Measurements from ENCODE around the gene TSSK2. TPM values are rescaled to one million over a fixed set of nuclear protein-coding genes. Genes with fewer than 3 reads are reported as not detected.

The TSSK2 gene
- total and polyA plus RNA-seq, 5 experiments from 2014 or later = not detected

DNA sequence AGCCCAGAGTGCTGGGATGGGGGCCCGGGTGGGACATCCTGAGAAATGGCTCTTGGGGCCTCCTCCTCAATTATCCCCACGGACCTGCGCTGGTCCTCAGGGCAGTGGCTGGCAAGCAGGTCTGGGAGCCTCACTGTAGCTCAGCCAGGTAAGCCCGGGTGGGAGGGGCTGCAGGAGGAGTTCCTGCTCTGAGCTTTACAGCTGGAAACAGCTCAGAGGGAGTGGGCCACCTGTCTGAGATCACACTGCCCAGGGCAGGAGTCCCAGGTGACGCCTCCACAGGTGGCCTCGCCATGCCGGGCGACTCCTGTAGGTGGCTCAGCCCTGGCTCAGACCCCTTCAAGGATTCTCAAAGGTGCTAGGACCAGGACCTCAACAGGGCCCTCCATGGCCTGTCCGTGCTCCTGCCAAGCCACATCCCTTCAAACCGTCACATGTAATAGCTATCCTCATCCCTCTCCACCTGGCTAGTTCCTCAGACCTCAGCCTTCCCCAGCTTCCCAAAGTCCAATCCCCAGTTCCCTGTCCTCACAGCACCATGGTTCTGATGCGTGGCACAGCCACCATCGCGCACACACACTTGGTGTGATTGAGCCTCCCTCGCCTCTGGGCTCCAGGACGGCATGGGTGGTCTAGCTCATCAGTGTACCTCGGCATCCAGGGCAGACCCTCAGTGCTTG lies 3.6 kb upstream of the TSSK2 start:
- no peak overlapping the region for H3K4me3 Mint-ChIP-seq
- POLR2A ChIA-PET = interaction anchor here (0.6 kb wide), 1 partner anchor 31 kb away, joined by 5 read pairs; no protein-coding TSS in a partner anchor

DNA sequence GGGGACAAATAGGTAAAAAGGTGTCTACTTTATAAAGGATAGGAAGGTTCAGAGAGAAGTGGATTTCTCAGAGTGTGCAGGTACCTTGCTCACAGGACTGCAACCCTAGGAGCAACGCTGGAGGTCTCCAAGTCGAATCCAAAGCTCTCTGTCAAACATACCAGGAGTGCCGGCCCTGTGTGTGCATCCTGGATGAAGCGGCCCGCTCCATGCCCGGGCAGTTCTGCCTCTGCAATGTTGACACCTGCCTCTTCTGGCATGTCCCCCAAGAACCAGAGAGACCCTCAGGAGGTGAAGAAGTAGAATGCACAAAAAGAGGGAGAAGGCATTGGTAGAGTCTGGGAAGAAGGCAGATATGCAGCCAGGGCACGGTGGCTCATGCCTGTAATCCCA lies 3.1 kb upstream of the TSSK2 start:
- Mint-ChIP-seq H3K4me1 (peaks cover 2 to 10% (median 5%) of the 10 kb centered on the region in 4 donors), H3K36me3 (peaks cover 0 to 10% (median 0%) of the 10 kb centered on the region in 3 donors), H3K27me3 (no peaks in the 10 kb centered on the region), H3K9me3 (no peaks in the 10 kb centered on the region), H3K4me3 (no peak overlapping the region), H3K27ac (peak overlapping the region in 1 of 10 donors; percentile 2)
- POLR2A ChIA-PET = interaction anchor here (0.6 kb wide), 1 partner anchor 30 kb away, joined by 5 read pairs; no protein-coding TSS in a partner anchor
- no peak for DNase-seq
- ATAC-seq = no peak

More for the DNA sequence above, 3.6 kb upstream of the TSSK2 start:
- Mint-ChIP-seq H3K36me3 (peaks cover 0 to 5% (median 0%) of the 10 kb centered on the region in 3 donors), H3K27me3 (no peaks in the 10 kb centered on the region), H3K27ac (peak overlapping the region in 1 of 10 donors; percentile 2), H3K9me3 (no peaks in the 10 kb centered on the region), H3K4me1 (peaks cover 7 to 13% (median 9%) of the 10 kb centered on the region in 4 donors)
- no peak for DNase-seq
- no peak for ATAC-seq

DNA sequence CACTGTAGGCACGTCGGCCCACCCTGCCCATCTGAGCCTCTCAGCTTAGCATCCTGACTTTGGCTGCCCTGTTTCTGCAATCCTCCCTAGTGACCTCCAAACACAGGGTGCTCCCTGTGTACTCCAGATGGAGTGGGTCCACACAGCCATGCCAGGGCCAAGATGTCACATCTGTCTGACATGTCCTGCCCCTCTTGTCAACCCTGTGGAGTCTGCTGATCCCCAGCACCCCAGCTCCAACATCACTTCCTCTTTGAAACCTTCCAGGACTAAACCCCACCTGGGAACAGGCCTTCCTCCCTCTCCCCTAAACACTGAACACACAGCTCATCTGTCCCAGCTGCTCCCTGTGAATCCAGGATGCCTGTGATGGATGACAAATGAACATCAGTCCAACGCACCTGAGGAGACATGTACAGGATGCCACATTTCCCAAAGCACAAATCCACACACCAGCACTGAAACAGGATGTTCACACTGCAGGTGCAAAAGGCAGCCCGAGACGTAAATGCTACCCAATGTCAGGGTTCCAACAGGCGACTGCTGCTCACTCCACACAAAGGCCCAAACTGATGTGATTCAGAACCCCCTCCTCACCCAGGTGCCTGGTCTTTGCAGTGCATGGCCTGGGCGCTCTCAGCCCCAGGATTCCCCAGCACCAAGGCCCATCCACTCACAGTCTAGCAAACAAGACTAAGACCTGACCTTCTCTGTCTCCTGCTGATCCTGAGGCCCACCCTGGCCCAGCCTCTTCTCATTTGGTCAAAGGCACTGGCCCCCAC lies 2.0 kb upstream of the TSSK2 start:
- POLR2A ChIA-PET = no interaction called here
- Mint-ChIP-seq H3K27me3 (no peaks in the 10 kb centered on the region), H3K9me3 (no peaks in the 10 kb centered on the region), H3K36me3 (peaks cover 0 to 21% (median 0%) of the 10 kb centered on the region in 3 donors), H3K27ac (peak overlapping the region in 4 of 10 donors; percentile 4 to 61 (median 17)), H3K4me3 (no peak overlapping the region), H3K4me1 (peaks cover 0 to 7% (median 0%) of the 10 kb centered on the region in 4 donors)
- ATAC-seq (no peak), DNase-seq (no peak)

DNA sequence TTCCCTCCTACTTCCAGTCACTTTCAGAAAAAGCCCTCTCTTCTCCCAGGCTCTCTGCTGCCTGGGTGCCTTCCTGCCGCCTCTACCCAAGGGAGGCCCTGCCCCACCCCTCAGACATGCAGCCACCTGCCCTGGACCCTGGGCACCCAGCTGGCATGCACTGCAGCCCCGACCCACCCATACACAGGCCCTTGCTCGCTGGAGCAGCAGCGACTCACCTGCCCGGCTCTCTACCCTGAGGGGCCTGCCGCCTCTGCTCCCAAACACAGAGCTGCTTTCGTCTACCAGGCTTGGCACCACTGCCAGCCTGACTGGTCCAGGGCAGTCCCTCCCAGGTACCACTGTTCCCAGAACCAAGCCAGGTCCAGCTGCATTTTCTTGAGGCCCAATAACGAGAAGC lies 1.2 kb upstream of the TSSK2 start:
- Mint-ChIP-seq H3K36me3 (peaks cover 0 to 28% (median 0%) of the 10 kb centered on the region in 3 donors), H3K27me3 (no peaks in the 10 kb centered on the region), H3K9me3 (no peaks in the 10 kb centered on the region), H3K4me1 (peaks cover 0 to 7% (median 0%) of the 10 kb centered on the region in 4 donors), H3K27ac (peak overlapping the region in 4 of 10 donors; percentile 21 to 61 (median 40)), H3K4me3 (no peak overlapping the region)
- no peak for DNase-seq
- no peak for ATAC-seq
- POLR2A ChIA-PET = interaction anchor here (0.7 kb wide), 1 partner anchor 14 kb away, joined by 3 read pairs; no protein-coding TSS in a partner anchor

DNA sequence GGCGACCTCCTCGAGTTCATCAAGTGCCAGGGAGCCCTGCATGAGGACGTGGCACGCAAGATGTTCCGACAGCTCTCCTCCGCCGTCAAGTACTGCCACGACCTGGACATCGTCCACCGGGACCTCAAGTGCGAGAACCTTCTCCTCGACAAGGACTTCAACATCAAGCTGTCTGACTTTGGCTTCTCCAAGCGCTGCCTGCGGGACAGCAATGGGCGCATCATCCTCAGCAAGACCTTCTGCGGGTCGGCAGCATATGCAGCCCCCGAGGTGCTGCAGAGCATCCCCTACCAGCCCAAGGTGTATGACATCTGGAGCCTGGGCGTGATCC lies 542 bp downstream of the TSSK2 start:
- no peaks in the 10 kb centered on the region for H3K9me3 Mint-ChIP-seq
- H3K36me3 Mint-ChIP-seq = peaks cover 0 to 42% (median 3%) of the 10 kb centered on the region in 3 donors
- no peak overlapping the region for H3K4me3 Mint-ChIP-seq
- ATAC-seq = no peak
- POLR2A ChIA-PET = no interaction called here
- no peak for DNase-seq
- H3K27ac Mint-ChIP-seq = no peak overlapping the region
- H3K27me3 Mint-ChIP-seq = no peaks in the 10 kb centered on the region
- H3K4me1 Mint-ChIP-seq = peaks cover 0 to 11% (median 2%) of the 10 kb centered on the region in 4 donors

DNA sequence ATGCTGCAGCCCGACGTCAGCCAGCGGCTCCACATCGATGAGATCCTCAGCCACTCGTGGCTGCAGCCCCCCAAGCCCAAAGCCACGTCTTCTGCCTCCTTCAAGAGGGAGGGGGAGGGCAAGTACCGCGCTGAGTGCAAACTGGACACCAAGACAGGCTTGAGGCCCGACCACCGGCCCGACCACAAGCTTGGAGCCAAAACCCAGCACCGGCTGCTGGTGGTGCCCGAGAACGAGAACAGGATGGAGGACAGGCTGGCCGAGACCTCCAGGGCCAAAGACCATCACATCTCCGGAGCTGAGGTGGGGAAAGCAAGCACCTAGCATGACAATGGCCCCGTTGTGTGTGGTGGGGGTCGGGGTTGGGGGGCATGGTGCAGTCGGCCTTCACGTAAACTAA lies 1.0 kb downstream of the TSSK2 start:
- peaks cover 0 to 47% (median 3%) of the 10 kb centered on the region in 3 donors for H3K36me3 Mint-ChIP-seq
- no peak for ATAC-seq
- DNase-seq = no peak
- POLR2A ChIA-PET = no interaction called here
- no peaks in the 10 kb centered on the region for H3K9me3 Mint-ChIP-seq
- H3K4me3 Mint-ChIP-seq = no peak overlapping the region
- peak overlapping the region in 1 of 10 donors; percentile 43 for H3K27ac Mint-ChIP-seq
- H3K27me3 Mint-ChIP-seq = no peaks in the 10 kb centered on the region
- H3K4me1 Mint-ChIP-seq = peaks cover 0 to 11% (median 2%) of the 10 kb centered on the region in 4 donors

DNA sequence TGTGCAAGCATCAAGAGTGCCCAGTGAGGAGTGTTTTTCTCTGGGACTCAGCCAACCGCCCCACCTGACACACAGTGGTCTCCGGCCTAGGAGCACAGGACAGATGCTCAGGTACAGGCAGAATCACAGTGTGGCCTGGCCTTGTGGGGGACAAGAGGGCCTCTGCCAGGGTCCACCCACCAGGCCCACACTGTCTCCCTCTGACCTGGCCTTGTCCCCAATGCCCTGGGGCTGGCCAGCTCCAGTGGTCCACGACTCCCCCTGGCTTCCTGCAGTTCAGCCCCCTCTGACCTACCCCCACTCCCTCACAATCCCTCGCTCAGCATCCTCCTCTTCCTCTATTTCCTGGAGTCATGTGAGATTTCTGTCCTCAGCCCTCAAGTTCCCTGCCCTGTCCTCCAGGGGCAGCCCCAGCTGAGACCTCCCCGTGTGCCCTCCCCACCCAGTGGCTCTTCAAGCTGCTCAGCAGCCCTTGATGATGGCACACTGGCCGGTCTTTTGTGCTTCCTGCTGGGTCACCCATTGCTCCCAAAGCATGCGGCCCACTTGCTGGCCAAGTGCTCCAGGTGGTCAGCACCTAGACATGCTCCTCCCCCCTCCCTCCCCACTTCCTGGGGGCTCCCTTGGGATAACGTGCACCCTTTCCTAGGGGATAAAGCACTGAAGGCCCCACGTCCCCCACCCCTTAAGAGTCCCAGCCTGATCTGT lies 1.7 kb downstream of the TSSK2 start:
- DNase-seq = no peak
- POLR2A ChIA-PET = interaction anchor here (0.5 to 1.1 kb wide), 2 partner anchors 11 to 1914 kb away, joined by 3 to 4 read pairs; partner anchors contain the start of genes ADA2 and DGCR2
- Mint-ChIP-seq H3K27ac (peak overlapping the region in 2 of 10 donors; percentile 60 to 73), H3K4me3 (no peak overlapping the region), H3K4me1 (peaks cover 0 to 9% (median 3%) of the 10 kb centered on the region in 4 donors), H3K36me3 (peaks cover 0 to 50% (median 4%) of the 10 kb centered on the region in 3 donors), H3K9me3 (no peaks in the 10 kb centered on the region), H3K27me3 (no peaks in the 10 kb centered on the region)
- ATAC-seq = peak; percentile 19 to 23

DNA sequence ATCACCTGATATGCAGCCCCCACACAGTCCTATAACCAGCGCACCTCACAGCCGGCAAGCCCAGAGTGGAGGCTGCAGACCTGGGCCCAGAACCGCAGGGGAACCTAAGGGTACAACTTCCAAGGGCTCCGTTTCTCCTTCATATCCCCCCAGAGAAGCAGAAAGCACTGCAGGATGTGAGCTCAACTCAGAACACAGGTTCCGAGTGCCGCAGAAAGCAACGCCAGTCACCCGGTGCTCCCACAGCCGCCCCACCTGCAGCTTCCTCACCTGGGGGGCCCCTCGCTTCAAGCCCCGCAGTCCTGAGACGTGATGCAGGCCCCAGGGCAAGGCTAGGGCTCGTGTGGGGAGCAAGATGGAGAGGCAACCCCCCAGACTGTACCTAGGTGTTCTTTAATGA lies 2.5 kb downstream of the TSSK2 start:
- Mint-ChIP-seq H3K27me3 (no peaks in the 10 kb centered on the region), H3K27ac (peak overlapping the region in 1 of 10 donors; percentile 5), H3K4me3 (no peak overlapping the region), H3K9me3 (no peaks in the 10 kb centered on the region), H3K36me3 (peaks cover 0 to 51% (median 4%) of the 10 kb centered on the region in 3 donors), H3K4me1 (peaks cover 0 to 9% (median 3%) of the 10 kb centered on the region in 4 donors)
- DNase-seq (no peak), ATAC-seq (no peak)
- POLR2A ChIA-PET = interaction anchor here (0.5 to 1.1 kb wide), 2 partner anchors 12 to 249 kb away, joined by 3 to 4 read pairs; partner anchors contain the start of gene DGCR2

DNA sequence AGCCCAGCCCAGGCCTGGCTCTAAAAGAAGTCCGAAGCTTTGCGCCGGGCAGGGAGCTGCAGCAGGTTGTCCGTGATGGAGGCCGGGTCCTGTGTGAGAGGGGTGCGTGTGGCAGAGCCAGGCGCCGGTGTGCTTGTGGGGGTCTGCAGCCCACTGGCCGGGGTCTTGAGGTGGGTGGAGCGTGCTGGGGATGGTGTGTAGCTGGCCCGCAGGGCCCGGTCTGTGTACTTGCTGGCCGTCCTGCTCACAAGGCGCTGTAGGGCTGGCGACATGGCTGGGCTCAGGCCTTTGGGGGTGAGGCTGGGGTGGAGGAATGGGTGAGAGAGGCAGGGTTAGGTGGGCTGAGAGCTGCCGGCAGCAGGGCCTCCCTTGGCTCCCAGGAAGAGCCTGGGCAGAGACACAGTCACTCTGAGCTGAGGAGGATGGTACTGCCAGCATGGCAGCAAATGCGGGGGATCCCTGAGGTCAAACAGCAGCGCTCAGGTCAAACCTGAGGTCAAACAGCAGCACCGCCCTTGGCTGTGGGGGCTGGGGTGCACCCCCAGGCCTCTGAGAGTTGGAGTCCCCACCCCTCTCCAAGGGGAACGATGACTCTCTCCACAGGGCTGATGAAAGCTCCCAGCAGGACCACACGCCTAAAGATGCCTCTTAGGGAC lies 3.2 kb downstream of the TSSK2 start:
- Mint-ChIP-seq H3K4me1 (peaks cover 0 to 8% (median 3%) of the 10 kb centered on the region in 4 donors), H3K36me3 (peaks cover 0 to 56% (median 4%) of the 10 kb centered on the region in 3 donors), H3K9me3 (no peaks in the 10 kb centered on the region), H3K27ac (peak overlapping the region in 1 of 10 donors; percentile 40), H3K27me3 (no peaks in the 10 kb centered on the region), H3K4me3 (no peak overlapping the region)
- ATAC-seq (no peak), DNase-seq (no peak)
- POLR2A ChIA-PET = interaction anchor here (0.7 kb wide), 1 partner anchor 9 kb away, joined by 3 read pairs; no protein-coding TSS in a partner anchor

DNA sequence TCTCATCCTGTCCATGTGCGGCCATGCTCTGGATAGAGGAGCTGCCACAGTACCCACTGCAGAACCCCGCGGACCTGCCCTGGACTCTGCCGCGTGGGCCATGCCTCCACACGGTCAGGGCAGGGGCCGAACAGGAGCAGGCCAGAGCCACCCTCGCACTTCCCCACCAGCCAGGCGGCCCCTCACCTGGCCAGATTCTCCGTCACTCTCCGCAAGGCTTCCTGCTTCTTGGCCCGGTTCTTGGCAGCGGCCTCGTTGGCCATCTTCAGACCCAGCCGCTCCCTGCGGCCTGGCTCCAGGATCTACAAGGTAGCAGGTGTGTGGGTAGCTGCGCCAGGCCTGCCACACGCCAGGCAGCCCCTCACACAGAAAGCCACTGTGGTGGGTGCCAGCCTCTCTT lies 3.8 kb downstream of the TSSK2 start:
- H3K27me3 Mint-ChIP-seq = no peaks in the 10 kb centered on the region
- H3K36me3 Mint-ChIP-seq = peaks cover 0 to 61% (median 4%) of the 10 kb centered on the region in 3 donors
- H3K4me3 Mint-ChIP-seq = no peak overlapping the region
- no peak for DNase-seq
- H3K4me1 Mint-ChIP-seq = peaks cover 0 to 4% (median 3%) of the 10 kb centered on the region in 4 donors
- ATAC-seq = no peak
- no peaks in the 10 kb centered on the region for H3K9me3 Mint-ChIP-seq
- POLR2A ChIA-PET = no interaction called here
- H3K27ac Mint-ChIP-seq = peak overlapping the region in 1 of 10 donors; percentile 84

DNA sequence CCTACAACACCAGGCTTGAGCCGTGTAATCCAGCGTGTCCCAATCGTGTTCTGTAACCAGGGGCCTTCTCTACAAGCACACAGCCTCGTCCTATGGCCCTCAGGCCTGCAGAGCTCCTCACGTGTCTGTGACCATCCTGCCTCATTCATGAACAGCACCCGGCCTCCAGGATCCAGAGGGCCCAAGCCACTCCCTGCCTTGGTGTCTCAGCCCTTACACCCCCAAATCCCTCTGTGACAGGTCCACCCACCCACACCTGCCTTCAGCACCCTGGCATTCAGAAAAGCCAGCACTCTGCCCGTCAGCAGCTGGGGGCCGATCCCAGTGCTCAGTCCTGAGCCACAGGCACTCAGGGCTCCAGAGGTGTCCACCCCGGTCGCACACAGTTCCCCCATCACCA lies 5.8 kb downstream of the TSSK2 start:
- POLR2A ChIA-PET = no interaction called here
- H3K4me3 Mint-ChIP-seq = no peak overlapping the region
- peaks cover 0 to 13% (median 7%) of the 10 kb centered on the region in 4 donors for H3K4me1 Mint-ChIP-seq
- DNase-seq (no peak), ATAC-seq (no peak)
- peak overlapping the region in 4 of 10 donors; percentile 37 to 82 (median 55) for H3K27ac Mint-ChIP-seq
- H3K9me3 Mint-ChIP-seq = no peaks in the 10 kb centered on the region
- no peaks in the 10 kb centered on the region for H3K27me3 Mint-ChIP-seq
- H3K36me3 Mint-ChIP-seq = peaks cover 0 to 75% (median 8%) of the 10 kb centered on the region in 3 donors

Data from naive thymus-derived CD8-positive, alpha-beta T cell (primary cell).